Left lung (tissue), 10 donors: Measurements from ENCODE around the gene MCF2L. TPM values are rescaled to one million over a fixed set of nuclear protein-coding genes. Genes with fewer than 3 reads are reported as not detected.

Experiments used
- ATAC-seq: fragments of 200-7000 bp; cut with Tn5 transposase; one replicate; pipeline ENCODE4 v1.9.1; 2020; ENCODE audit warnings: moderate library complexity
- DNase-seq, 4 donors: peaks; one replicate each; pipeline ENCODE4 v3.0.0-alpha.2; 2013 to 2020
- H3K27ac ChIP-seq, 2 donors: fragments of 200-600 bp; sonication (generic) in 1 of 2; one replicate each; pipeline versions ENCODE4 v1.5.0 to v1.8.0; 2020 to 2021
- H3K27me3 ChIP-seq, 2 donors: fragments of 200-600 bp; sonication (generic) in 1 of 2; one replicate each; pipeline versions ENCODE4 v1.5.0 to v1.8.0; 2020 to 2021
- H3K36me3 ChIP-seq, 2 donors: fragments of 200-600 bp; sonication (generic) in 1 of 2; one replicate each; pipeline versions ENCODE4 v1.5.0 to v1.8.0; 2020 to 2021
- H3K4me1 ChIP-seq, 2 donors: fragments of 200-600 bp; one replicate each; pipeline ENCODE4 v1.8.0; 2021
- H3K4me3 ChIP-seq, 2 donors: fragments of 200-600 bp; sonication (generic) in 1 of 2; one replicate each; pipeline versions ENCODE4 v1.5.0 to v1.8.0; 2020 to 2021; ENCODE audit warnings: mild to moderate bottlenecking in 1 of 2
- H3K9me3 ChIP-seq, 2 donors: fragments of 200-600 bp; sonication (generic) in 1 of 2; one replicate each; pipeline versions ENCODE4 v1.5.0 to v1.8.0; 2020 to 2021
- CTCF ChIP-seq, 2 donors: fragments of 200-600 bp; sonication (generic) in 1 of 2; IDR thresholded peaks; one replicate each; pipeline versions ENCODE4 v1.5.0 to v1.8.0; 2021; ENCODE audit warnings: antibody characterized with exemption in 2 of 2
- intact Hi-C, 2 donors: fragments of 100-400 bp; cut with DNase I; formaldehyde crosslinking; loops; one replicate each; pipeline versions ENCODE4 v1.11.2 to v1.14.2; 2022
- polyA plus RNA-seq, 6 donors: library from polyadenylated mRNA; unstranded; fragments of 120-200 nt; gene quantifications; one replicate each; pipeline ENCODE4 v1.2.1, GENCODE V29; 2013; ENCODE audit not compliant: insufficient read length in 6 of 6
- total RNA-seq, 2 donors: library from RNA; stranded (reverse); fragmentation: NEBNext Ultra II Directional; extraction: Animal tissue kit (Norgen Biotek cat#: 25700); gene quantifications; one replicate each; pipeline ENCODE4 v1.2.1, GENCODE V29; 2021
- donor health status: DM: no; HTN: yes; CAD: no.
- donor health status: DM: no; HTN: no; CAD: no.

The MCF2L gene
- total and polyA plus RNA-seq, 8 donors, result 22.2 to 39.5 (median 33.7) TPM

GRCh38 chr13:113145496-113145895, 176.5 kb downstream of the MCF2L start:
- intact Hi-C loops, result no loop called here
- H3K36me3 ChIP-seq, result no peaks in the 10 kb centered on the region
- H3K4me1 ChIP-seq, result no peaks in the 10 kb centered on the region
- H3K9me3 ChIP-seq, result no peaks in the 10 kb centered on the region
- ATAC-seq (no peak), DNase-seq (no peak)
- H3K27me3 ChIP-seq, result no peaks in the 10 kb centered on the region
- H3K27ac ChIP-seq, result no peak overlapping the region
- no peak for TF ChIP-seq CTCF (IDR thresholded peaks at IDR 0.05)
- no peak overlapping the region for H3K4me3 ChIP-seq

GRCh38 chr13:113145911-113146598, 177.0 kb downstream of the MCF2L start:
- no peaks in the 10 kb centered on the region for H3K9me3 ChIP-seq
- H3K27me3 ChIP-seq, result peaks cover 0 to 3% of the 10 kb centered on the region in 2 donors
- H3K4me3 ChIP-seq, result no peak overlapping the region
- no peak overlapping the region for H3K27ac ChIP-seq
- ATAC-seq (no peak), DNase-seq (no peak)
- H3K36me3 ChIP-seq, result no peaks in the 10 kb centered on the region
- no peak for TF ChIP-seq CTCF (IDR thresholded peaks at IDR 0.05)
- H3K4me1 ChIP-seq, result no peaks in the 10 kb centered on the region
- intact Hi-C loops, result no loop called here

GRCh38 chr13:113146750-113147149, 177.7 kb downstream of the MCF2L start:
- no peak overlapping the region for H3K4me3 ChIP-seq
- no peaks in the 10 kb centered on the region for H3K36me3 ChIP-seq
- TF ChIP-seq CTCF (IDR thresholded peaks at IDR 0.05), result no peak
- ATAC-seq, result no peak
- no peaks in the 10 kb centered on the region for H3K9me3 ChIP-seq
- intact Hi-C loops, result no loop called here
- no peak overlapping the region for H3K27ac ChIP-seq
- no peak for DNase-seq
- peaks cover 0 to 7% of the 10 kb centered on the region in 2 donors for H3K27me3 ChIP-seq
- peaks cover 0 to 1% of the 10 kb centered on the region in 2 donors for H3K4me1 ChIP-seq

GRCh38 chr13:113147206-113147605, 178.2 kb downstream of the MCF2L start:
- Histone ChIP-seq H3K4me1 (peaks cover 2 to 6% of the 10 kb centered on the region in 2 donors), H3K36me3 (no peaks in the 10 kb centered on the region), H3K27ac (no peak overlapping the region), H3K9me3 (no peaks in the 10 kb centered on the region), H3K4me3 (no peak overlapping the region), H3K27me3 (peaks cover 0 to 11% of the 10 kb centered on the region in 2 donors)
- no peak for TF ChIP-seq CTCF (IDR thresholded peaks at IDR 0.05)
- ATAC-seq, result no peak
- intact Hi-C loops, result no loop called here
- DNase-seq, result no peak

GRCh38 chr13:113148407-113148806, 179.4 kb downstream of the MCF2L start:
- no peak for TF ChIP-seq CTCF (IDR thresholded peaks at IDR 0.05)
- Histone ChIP-seq H3K36me3 (no peaks in the 10 kb centered on the region), H3K4me1 (peaks cover 11 to 18% of the 10 kb centered on the region in 2 donors), H3K27ac (no peak overlapping the region), H3K9me3 (no peaks in the 10 kb centered on the region), H3K4me3 (no peak overlapping the region), H3K27me3 (peaks cover 0 to 23% of the 10 kb centered on the region in 2 donors)
- DNase-seq, result no peak
- ATAC-seq, result no peak
- intact Hi-C loops, result no loop called here
